GM12873 (cell line): ENCODE results near the gene MTOR.

ENCODE experiments used
- CTCF ChIP-seq: IDR thresholded peaks from 2 replicates; pipeline ENCODE4 v1.5.1; 2012; ENCODE audit warnings: low read depth, mild to moderate bottlenecking, moderate library complexity, low read length, control low read depth; ENCODE audit not compliant: insufficient read depth; ENCODE audit errors: missing control alignments

The MTOR gene

GRCh38 chr1:11125931-11126330, 136.4 kb downstream of the MTOR start:
- no peak for TF ChIP-seq CTCF

GRCh38 chr1:11124965-11125364, 137.4 kb downstream of the MTOR start:
- no peak for TF ChIP-seq CTCF

- TF ChIP-seq CTCF: no peak
Observed at GRCh38 chr1:11116318-11116717, 146.0 kb downstream of the MTOR start.

- no peak for TF ChIP-seq CTCF
Observed at GRCh38 chr1:11114966-11115365, 147.4 kb downstream of the MTOR start.

- no peak for TF ChIP-seq CTCF
Observed at GRCh38 chr1:11109047-11109760, 153.1 kb downstream of the MTOR start.

GRCh38 chr1:11107599-11107998, 154.8 kb downstream of the MTOR start:
- no peak for TF ChIP-seq CTCF

- no peak for TF ChIP-seq CTCF
Observed at GRCh38 chr1:11105586-11105985, 156.8 kb downstream of the MTOR start.
